ENCODE results near the gene PSAPL1.
"Not testable (repeated sequence)": the region's sequence is repeated elsewhere in the genome, so short reads cannot be mapped to it uniquely, and the experiment has no call there.

PSAPL1 gene

GRCh38 chr4:7460566-7460965 lies 25.8 kb upstream of the PSAPL1 start:
- no peak for TF ChIP-seq CTCF (IDR thresholded peaks at IDR 0.05; ENCODE audit: borderline replicate concordance, insufficient read depth, low read depth, low read length)
- H3K4me3 ChIP-seq (ENCODE audit: low read depth, low read length): no peak overlapping the region

GRCh38 chr4:7459471-7459870 lies 24.7 kb upstream of the PSAPL1 start:
- H3K4me3 ChIP-seq (ENCODE audit: low read depth, low read length): no peak overlapping the region
- TF ChIP-seq CTCF (IDR thresholded peaks at IDR 0.05; ENCODE audit: borderline replicate concordance, insufficient read depth, low read depth, low read length): no peak

GRCh38 chr4:7458477-7458876 lies 23.7 kb upstream of the PSAPL1 start:
- TF ChIP-seq CTCF (IDR thresholded peaks at IDR 0.05; ENCODE audit: borderline replicate concordance, insufficient read depth, low read depth, low read length): no peak
- H3K4me3 ChIP-seq (ENCODE audit: low read depth, low read length): no peak overlapping the region

- H3K4me3 ChIP-seq (ENCODE audit: low read depth, low read length): no peak overlapping the region
- no peak for TF ChIP-seq CTCF (IDR thresholded peaks at IDR 0.05; ENCODE audit: borderline replicate concordance, insufficient read depth, low read depth, low read length)
Measured at GRCh38 chr4:7458066-7458425, 23.3 kb upstream of the PSAPL1 start.

- H3K4me3 ChIP-seq (ENCODE audit: low read depth, low read length): no peak overlapping the region
- TF ChIP-seq CTCF (IDR thresholded peaks at IDR 0.05; ENCODE audit: borderline replicate concordance, insufficient read depth, low read depth, low read length): no peak
Measured at GRCh38 chr4:7457201-7458065, 22.7 kb upstream of the PSAPL1 start.

- H3K4me3 ChIP-seq (ENCODE audit: low read depth, low read length): not testable (repeated sequence)
Measured at GRCh38 chr4:7452802-7453201, 18.1 kb upstream of the PSAPL1 start.

GRCh38 chr4:7451800-7452199 lies 17.1 kb upstream of the PSAPL1 start:
- TF ChIP-seq CTCF (IDR thresholded peaks at IDR 0.05; ENCODE audit: borderline replicate concordance, insufficient read depth, low read depth, low read length): no peak
- H3K4me3 ChIP-seq (ENCODE audit: low read depth, low read length): no peak overlapping the region

Measured in GM12875 (cell line).